SKM-1 (cell line): ENCODE results near the gene CMPK1.

Source experiments
- DNase-seq: peaks from one replicate; lab custom pipeline; 2025; ENCODE audit not compliant: unreplicated experiment; lab: John Stamatoyannopoulos, UW

CMPK1 gene

DNA sequence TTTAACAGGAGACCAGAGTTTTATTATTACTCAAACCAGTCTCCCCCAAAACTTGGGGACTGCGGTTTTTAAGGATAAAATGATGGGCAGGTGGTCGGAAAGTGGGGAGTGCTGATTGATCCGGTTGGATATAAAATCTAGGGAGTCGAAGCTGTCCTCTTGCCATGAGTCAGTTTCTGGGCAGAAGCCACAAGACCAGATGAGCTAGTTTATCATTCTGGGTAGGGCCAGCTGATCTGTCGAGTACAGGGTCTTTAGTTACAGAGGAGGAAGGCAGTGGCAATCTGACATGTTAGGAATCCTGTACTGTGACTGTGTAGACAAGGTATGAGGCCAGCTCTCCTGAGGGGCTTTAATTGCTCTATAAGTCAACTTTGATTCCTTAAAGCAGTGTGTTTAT, 59.6 kb downstream of the CMPK1 start:
- no peak for DNase-seq

DNA sequence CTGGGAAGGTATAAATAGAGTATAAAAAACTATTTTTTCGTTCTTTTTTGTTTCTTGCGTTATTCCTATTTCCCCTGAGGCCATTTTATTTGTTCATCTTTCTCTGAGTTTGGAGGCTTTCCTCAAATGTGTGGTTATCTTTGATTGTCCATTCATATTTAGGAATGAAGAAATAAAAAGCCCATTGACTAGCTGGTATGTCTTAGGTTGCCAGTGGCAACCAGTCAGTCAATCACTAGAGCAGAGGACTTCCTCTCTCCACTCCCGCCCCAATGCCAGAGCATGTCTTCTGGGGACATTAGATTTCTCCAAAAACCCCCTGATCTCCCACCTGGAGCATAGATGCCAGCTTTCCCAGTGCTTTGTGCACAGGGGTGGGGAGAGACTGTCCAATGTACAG, 61.8 kb downstream of the CMPK1 start:
- DNase-seq: no peak

DNA sequence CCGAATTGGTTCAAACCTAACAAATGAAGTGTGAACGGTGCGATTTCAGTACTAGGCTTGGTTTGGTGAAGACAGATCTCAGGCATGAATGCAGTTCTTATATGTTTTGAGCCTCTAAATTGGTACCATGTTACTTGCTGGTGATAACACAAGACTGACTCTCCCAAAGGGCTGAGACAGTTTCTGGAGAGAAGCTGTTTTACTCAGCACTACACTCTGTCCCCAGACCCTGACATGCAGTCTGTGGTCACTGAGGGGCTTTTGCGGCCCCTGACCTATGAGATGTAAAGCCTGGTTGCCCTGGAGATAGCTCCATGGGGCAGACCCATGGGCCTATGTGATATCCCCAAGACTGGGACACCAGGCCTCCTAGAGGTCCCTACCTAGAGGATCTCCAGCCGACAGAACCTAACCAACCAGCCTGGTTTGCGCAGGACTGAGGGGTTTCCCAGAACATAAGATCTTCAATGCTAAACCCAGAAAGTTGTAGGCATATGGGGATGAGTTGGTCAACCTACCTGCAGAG, 63.1 kb downstream of the CMPK1 start:
- DNase-seq: no peak

DNA sequence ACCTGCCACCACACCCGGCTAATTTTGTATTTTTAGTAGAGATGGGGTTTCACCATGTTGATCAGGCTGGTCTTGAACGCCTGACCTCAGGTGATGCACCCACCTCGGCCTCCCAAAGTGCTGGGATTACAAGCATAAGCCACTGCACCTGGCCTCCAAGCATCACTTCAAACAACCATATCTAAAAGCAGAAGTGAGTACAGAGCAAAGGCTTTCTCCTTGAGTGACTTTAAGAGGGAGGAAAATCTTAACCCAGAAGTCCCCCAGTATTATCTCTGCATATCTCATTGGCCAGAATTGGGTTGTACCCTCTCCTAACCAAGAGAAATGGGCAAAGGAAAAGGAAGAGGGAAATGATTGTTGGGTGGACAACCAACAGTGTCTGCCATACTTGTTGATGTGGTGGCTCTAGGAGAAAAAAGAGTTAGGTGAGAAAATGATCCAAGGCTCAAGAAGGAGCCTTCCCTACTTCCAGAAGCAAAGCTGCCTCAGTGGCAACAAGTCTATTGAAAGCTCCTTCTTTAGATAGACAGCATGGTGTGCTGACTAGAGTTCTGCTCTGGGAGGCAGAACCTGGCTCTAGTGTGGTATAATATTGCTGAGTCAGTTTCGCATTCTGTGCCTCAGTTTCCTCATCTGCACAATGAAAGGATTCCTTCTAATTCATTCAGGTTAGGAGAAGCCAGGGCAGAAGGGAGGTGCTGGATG, 65.7 kb downstream of the CMPK1 start:
- DNase-seq: no peak

DNA sequence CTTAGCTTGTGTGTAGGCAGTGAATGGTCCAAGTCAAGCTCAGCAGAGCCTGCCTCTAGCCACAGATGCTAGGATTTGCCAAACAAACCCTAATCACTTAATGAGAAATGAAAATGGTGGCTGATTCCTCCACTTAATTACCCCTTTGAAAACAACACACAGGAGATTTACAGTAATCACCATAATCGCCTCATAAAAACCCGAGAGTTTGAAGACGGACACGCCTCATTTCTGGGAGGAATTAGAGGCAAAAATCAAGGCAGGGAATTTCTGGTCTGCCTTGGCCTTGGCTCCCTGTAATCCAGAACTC, 66.2 kb downstream of the CMPK1 start:
- DNase-seq: no peak

DNA sequence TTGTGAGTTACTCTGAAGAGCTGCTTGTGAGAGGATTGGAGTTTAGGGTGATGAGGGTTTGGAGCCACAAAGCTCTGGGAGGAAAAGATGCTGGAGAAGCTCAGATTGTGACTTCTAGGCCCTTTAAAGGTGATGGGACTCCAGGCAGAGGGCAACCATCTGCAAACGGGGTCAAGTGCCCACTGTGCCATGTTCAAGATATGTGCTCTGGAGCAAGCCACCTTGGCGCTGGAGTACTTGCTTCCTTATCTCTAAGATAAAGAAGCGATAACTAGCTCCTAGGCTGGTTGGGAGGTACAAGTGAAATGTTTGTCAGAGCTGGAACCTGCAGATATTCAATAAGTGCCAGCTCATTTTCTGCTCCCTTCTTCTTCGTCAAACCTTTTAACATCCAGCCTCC, 68.2 kb downstream of the CMPK1 start:
- no peak for DNase-seq

DNA sequence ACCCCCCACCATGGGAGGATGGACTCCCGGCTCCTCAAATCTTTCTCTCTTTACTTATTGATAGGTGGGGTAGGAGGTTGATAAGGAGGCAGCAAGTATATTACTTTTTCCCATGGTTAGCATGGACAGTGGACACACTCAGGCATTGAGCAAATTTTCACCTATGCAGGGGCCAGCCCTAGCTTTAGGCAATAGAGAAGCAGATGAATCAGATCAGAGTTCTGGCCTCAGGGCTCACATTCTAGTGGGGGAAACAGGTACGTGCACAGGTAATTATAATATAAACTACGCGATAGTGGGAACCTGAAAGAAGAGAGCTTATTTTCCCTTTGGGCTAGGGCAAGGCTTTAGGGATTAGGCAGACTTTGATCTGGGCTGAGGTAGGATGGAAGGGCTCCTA, 69.0 kb downstream of the CMPK1 start:
- no peak for DNase-seq

DNA sequence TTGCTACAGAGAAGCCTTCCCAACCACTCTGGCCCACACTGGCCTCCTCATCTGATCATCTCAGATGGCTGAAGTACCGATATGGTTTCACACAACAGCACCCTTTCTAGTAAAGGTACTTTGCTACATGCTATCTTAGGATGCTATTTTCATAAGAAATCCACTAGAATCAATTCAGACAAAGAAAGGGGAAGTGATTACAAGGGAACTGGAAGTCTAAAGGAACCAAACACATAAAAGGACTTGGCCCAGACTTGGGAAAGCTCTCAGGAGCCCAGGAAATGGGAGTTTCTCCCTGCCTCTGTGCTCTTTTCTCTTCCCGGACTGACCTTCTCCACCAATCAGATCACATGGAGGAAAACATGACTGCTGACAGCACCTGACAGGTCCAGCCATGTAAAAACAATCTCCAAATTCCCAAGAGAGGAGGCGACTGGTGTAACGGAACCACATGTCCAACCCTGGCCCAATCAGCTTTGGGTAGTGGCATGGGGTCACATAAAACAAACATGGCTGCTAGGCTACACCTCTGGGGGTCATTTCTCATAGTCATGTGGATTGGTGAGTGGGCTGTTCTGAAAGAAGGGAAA, 69.8 kb downstream of the CMPK1 start:
- no peak for DNase-seq

DNA sequence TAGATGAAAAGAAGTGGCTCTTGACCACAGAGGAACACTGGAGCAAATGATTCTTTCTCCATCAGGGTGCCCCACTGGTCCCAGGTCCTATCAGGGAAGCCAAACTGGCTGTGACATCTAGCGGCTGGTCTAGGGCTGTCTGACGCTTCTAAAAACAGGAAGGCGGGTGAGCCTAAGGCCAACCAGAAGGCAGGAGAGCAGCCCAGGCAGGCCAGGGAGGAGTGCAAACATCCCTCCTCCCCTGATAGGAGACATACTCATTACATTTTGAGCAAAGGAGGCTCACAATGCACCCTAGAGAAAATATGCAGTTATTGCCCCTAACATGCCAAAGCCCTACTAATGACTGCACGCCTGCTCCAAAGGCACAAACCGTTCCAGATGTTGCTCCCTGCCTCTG, 72.1 kb downstream of the CMPK1 start:
- DNase-seq: no peak

DNA sequence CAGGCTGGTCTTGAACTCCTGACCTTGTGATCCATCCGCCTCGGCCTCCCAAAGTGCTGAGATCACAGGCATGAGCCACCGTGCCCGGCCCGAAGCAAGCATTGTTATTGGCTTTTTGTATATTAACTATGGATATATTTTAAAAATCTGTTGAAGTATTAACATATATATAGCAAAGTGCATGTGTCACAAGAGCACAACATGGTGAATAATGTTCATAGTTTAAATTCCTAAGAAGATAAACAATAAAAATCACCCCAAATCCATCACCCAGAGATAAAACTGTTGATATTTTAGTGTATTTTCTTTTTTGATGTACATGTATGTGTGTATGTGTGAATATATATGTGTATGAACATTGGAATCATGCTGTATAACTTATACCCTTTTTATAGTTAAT, 73.4 kb downstream of the CMPK1 start:
- no peak for DNase-seq

DNA sequence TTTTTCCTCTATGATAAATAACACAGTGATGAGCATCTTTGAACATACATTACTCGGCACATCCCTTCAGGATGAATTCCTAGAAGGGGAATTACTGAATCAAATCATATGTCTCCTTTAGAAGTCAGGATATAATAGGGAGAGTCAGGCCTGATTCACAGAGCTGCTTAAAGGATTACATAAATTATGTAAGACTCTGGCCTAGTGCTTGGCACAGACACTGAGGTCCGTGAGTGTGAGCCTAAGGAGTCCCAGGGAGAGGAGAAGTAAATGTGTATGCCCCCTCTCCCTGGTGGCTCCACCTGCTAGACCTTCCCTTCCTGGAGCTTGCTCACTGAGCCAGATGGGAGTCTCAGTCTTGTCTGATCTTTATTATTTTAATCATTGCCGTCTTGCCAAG, 73.9 kb downstream of the CMPK1 start:
- no peak for DNase-seq

DNA sequence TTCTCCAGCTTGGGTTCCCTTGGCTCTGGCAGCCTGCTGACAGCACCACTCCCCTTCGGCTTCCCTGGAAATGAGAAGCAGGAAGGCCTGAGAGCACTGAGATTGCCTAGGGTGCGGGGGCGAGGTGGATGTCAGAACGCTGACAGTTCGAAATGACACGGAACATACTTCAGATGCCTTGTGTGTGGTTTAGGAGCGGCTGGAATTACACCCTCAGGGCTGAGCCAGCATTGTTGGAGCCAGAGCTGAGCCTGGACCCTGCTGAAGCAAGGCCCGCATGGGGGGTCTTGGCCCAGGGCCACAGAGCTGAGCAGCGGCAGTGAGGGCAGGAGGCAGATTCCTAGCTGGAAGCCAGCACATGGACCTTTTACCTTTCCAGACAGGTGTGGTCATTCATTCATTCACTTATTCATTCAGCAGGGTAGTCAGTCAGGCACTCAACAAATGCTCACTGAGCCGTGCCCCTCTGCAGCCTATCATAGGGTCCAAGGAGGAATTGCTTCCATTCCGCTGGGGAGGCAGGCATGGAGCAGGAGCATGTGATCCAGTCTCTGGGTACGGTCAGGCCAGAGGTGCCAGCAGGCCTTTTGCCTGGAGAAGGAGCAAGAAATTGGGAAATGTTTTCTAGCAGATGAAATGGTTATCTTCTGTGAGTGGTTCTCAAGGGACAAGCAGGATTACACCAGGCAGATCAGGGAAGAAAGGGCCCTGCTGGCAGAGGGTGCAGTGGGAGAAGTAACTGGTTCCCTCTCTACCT, 75.9 kb downstream of the CMPK1 start:
- DNase-seq: no peak

DNA sequence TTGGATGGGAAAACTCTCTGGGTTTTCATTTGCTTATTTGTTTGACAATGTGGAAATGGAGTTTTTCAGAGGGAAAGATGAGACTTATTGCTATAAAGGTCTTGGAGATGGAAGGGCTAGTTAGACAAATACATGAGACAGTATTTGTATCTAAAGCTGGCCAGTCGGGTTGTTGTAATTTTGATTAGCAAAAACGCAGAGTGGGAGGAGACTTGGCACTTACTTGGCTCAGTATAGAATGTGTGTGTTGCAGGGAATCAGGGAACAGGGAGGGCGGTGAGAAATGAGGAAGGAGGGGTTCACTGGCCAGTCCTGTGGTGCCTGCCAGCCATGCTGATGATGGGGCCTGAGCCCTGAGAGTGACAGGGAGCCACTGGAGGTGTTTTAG, 76.5 kb downstream of the CMPK1 start:
- no peak for DNase-seq

DNA sequence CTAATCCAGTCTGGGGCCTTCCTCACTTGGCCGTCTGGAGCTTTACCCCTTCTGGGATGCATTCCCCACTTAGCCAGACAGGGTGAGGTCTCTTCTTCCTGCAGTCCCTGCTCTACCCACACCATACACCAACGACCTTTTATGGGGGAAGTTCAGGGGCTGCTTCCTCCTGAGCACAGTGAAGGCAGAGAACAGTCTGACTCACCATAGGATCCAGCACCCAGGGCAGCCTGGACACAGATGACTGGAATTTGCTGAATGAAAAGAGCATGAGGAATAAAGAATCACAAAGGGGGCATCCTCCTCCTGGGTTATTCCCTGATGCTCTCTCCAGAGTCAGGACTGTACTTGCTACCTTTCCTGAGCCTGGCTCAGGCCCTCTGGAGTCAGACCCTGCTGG, 77.8 kb downstream of the CMPK1 start:
- no peak for DNase-seq

DNA sequence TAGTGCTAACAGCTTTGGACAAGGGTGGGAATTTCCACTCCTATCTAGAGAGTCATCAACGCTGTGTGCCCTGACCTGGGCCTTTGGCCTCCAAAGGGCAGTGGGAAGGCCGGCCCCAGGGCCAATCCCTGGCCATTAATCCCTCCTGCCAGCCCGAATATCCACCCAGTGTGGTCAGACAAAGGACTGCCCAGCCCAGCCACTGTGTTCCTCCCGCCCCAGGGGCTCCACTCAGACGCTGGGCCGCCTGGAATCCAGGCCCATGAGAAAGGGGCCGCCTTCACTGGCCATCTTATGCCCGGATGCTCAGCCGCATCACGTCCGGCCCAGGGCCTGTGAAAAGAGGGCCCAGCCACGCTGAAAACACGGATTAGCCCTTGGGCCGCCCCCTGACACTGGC, 78.8 kb downstream of the CMPK1 start:
- no peak for DNase-seq

DNA sequence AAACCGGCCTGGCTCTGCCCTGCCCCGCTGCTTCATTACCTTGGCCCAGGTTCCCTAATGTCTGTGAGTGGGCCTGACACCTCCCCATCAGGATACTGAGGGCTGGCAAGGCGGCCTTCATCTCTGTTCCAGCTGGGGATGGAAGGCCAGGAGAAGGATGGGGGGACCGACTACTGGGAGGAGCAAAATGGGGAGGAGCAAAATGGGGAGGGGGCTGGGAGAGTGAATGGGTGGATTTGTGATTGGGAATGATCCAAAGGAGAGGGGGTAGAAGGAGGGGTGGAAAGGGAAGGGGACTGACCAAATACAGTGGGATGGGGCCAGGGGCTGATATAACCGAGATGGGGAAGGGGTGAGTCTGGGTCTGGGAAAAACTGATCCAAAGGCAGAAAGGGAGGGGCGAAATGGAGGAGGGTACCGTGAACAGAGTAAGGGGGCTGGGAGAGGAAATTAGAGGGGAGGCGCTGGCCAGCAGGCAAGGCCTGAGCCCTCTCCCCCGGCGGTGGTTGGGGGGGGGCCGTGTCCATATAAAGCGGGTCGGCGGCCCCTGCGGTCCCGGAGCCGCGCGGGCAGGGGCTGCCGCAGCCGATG, 82.2 kb downstream of the CMPK1 start, which contains the start of gene FOXE3:
Gene FOXE3 (plus strand): TSS at position 558 of the 591 bp plus-strand sequence. CDS start 31 bp downstream, at position 589.
- no peak for DNase-seq

DNA sequence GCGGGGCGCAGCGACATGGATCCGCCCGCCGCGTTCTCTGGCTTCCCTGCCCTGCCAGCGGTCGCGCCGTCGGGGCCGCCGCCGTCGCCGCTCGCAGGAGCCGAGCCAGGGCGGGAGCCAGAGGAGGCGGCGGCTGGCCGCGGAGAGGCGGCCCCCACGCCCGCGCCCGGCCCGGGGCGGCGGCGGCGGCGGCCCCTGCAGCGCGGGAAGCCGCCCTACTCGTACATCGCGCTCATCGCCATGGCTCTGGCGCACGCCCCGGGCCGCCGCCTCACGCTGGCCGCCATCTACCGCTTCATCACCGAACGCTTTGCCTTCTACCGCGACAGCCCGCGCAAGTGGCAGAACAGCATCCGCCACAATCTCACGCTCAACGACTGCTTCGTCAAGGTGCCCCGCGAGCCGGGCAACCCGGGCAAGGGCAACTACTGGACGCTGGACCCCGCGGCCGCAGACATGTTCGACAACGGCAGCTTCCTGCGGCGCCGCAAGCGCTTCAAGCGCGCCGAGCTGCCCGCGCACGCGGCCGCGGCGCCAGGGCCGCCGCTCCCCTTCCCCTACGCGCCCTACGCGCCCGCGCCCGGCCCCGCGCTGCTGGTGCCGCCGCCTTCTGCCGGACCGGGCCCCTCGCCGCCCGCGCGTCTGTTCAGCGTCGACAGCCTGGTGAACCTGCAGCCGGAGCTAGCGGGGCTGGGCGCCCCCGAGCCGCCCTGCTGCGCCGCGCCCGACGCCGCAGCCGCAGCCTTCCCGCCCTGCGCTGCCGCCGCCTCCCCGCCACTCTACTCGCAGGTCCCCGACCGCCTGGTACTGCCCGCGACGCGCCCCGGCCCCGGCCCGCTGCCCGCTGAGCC, 83.0 kb downstream of the CMPK1 start:
- no peak for DNase-seq

DNA sequence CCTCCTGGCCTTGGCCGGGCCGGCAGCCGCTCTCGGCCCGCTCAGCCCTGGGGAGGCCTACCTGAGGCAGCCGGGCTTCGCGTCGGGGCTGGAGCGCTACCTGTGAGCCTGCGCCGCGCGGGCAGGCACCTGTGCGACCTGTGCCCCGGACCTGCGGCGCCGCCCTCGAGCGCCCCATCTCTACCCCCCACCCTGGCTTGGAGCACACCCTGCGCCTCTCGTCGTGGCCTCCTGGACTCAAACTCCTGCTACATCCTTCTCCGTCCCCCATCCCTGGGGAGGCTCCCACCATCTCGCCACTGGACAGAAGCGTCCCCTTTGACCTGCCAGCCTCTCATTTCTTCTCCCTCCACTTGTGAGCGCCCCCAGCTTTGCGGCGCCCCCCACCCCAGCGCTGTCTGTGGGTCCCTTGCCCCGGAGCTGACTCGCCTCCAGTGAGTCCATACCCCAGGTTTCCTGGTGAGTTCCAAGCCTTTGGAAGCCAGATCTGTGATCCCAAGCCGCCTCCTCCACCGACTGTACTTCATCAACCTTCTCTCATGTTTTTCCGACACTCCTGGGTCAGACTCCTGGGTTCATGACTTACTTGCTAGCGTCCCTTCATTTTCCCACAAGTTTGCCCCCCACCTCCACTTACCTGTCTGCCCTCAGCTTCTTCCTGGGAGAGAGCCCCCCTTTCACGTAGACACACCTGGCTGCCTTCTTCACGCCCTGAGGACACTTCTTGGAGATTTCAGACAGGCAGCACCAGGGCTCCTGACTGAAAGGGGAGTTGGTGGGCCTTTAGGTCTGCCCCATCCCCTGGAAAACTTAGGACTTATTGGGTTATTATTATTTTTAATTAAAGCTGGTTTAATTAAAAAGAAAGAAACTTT, 83.8 kb downstream of the CMPK1 start:
- no peak for DNase-seq

DNA sequence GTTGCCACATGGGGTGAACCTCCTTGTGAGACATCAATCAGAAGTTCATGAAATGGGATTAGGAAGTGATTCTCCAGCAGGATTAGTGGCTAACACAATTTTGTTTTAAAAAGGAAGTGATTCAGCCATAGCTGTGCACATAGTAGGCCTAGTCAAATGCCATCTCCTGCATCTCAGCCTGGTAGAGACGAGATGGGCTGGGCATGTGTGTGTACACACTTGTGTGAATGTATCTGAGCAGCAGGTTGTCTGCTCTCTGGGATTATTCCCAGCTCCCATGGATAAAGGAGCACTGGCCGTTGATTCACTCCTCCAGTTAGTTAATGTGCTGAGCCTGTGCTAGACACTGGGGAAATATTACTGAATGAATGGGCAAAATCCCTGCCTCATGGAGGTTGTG, 84.5 kb downstream of the CMPK1 start:
- DNase-seq: no peak
